K562 (cell line): ENCODE results near the gene AIRE. TPM values are rescaled to one million over a fixed set of nuclear protein-coding genes. Genes with fewer than 3 reads are reported as not detected.

ENCODE experiments used
- HMGN3 ChIP-seq: IDR thresholded peaks from 2 replicates; pipeline ENCODE4 v1.6.1; 2011; ENCODE audit warnings: borderline replicate concordance, low read depth, mild to moderate bottlenecking, mixed read lengths, low read length; ENCODE audit not compliant: insufficient read length; ENCODE audit errors: extremely low read depth
- POLR2B ChIP-seq: fragments of 450-650 bp; IDR thresholded peaks from 2 replicates; pipeline ENCODE4 v1.6.1; 2018; ENCODE audit warnings: low read depth; ENCODE audit not compliant: partially characterized antibody
- YY1 ChIP-seq, 3 experiments: IDR thresholded peaks; 2 replicates each; pipeline ENCODE4 v1.6.1; 2011; ENCODE audit warnings: low read length in 2 of 3, mild to moderate bottlenecking in 2 of 3, moderate library complexity in 2 of 3, borderline replicate concordance in 1 of 3, control low read depth in 1 of 3, low read depth in 1 of 3; ENCODE audit not compliant: insufficient read depth in 3 of 3, insufficient replicate concordance in 2 of 3, control insufficient read depth in 1 of 3, insufficient read length in 1 of 3; ENCODE audit errors: extremely low read depth in 1 of 3
- ZNF41 ChIP-seq: fragments of 250-450 bp; sonication (Bioruptor Pico); conservative IDR thresholded peaks from 2 replicates; pipeline ENCODE4 v1.4.0; 2020; ENCODE audit warnings: mild to moderate bottlenecking
- polyA plus RNA-seq, 8 experiments: library from polyadenylated mRNA; depleted of rRNA in 4 of 8; stranded (reverse) in 5 of 8; unstranded in 3 of 8; fragments of >200 nt; fragmentation: Nextera tagmentation in 2 of 8; fragmentation: Illumina TruSeq in 1 of 8; extraction: Ambion mirVana in 2 of 8; extraction: Trizol in 1 of 8; gene quantifications; 2 replicates each; pipeline versions ENCODE4 v1.2.1 to v1.2.3, GENCODE V29; 2011 to 2014; ENCODE audit warnings: inconsistent platforms in 1 of 8, missing spikeins in 1 of 8
- total RNA-seq, 7 experiments: library from RNA; depleted of rRNA in 6 of 7; stranded (reverse); fragments of >200 nt in 6 of 7; fragmentation: Illumina TruSeq in 2 of 7; extraction: Trizol in 2 of 7; gene quantifications; 2 replicates each; pipeline versions ENCODE4 v1.2.1 to v1.2.3, GENCODE V29; 2011 to 2021; ENCODE audit warnings: low replicate concordance in 1 of 7
- TF ChIP-seq, protein P1 (sequence below): fragments of 450-650 bp; IDR thresholded peaks from 2 replicates; pipeline ENCODE4 v1.6.1; 2016; ENCODE audit warnings: mild to moderate bottlenecking

The AIRE gene
- total and polyA plus RNA-seq, 9 of the 15 experiments (the other 6 are each of a cell fraction or from before 2014, with no cell fraction given), result 0.01 TPM; not detected in 8

- TF ChIP-seq, protein P1, sequence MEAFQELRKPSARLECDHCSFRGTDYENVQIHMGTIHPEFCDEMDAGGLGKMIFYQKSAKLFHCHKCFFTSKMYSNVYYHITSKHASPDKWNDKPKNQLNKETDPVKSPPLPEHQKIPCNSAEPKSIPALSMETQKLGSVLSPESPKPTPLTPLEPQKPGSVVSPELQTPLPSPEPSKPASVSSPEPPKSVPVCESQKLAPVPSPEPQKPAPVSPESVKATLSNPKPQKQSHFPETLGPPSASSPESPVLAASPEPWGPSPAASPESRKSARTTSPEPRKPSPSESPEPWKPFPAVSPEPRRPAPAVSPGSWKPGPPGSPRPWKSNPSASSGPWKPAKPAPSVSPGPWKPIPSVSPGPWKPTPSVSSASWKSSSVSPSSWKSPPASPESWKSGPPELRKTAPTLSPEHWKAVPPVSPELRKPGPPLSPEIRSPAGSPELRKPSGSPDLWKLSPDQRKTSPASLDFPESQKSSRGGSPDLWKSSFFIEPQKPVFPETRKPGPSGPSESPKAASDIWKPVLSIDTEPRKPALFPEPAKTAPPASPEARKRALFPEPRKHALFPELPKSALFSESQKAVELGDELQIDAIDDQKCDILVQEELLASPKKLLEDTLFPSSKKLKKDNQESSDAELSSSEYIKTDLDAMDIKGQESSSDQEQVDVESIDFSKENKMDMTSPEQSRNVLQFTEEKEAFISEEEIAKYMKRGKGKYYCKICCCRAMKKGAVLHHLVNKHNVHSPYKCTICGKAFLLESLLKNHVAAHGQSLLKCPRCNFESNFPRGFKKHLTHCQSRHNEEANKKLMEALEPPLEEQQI, result no peak
- no peak for TF ChIP-seq ZNF41
- peak; percentile 20 for TF ChIP-seq POLR2B
- peak; percentile 11 for TF ChIP-seq HMGN3
- no peak for TF ChIP-seq YY1 (IDR thresholded peaks at IDR 0.05; ENCODE audit: borderline replicate concordance in 1 of 3, control insufficient read depth in 1 of 3, extremely low read depth in 1 of 3, insufficient read depth in 3 of 3, insufficient read length in 1 of 3, insufficient replicate concordance in 2 of 3, low read depth in 1 of 3, low read length in 2 of 3)
Measured at GRCh38 chr21:44328242-44328895, 42.7 kb downstream of the AIRE start (continued).
